ENCODE results near the gene IL1RL1. TPM values are rescaled to one million over a fixed set of nuclear protein-coding genes. Genes with fewer than 3 reads are reported as not detected.

The IL1RL1 gene
- polyA plus RNA-seq, 3 donors from 2014 or later = 0.48 to 1.8 TPM; not detected in 1

DNA sequence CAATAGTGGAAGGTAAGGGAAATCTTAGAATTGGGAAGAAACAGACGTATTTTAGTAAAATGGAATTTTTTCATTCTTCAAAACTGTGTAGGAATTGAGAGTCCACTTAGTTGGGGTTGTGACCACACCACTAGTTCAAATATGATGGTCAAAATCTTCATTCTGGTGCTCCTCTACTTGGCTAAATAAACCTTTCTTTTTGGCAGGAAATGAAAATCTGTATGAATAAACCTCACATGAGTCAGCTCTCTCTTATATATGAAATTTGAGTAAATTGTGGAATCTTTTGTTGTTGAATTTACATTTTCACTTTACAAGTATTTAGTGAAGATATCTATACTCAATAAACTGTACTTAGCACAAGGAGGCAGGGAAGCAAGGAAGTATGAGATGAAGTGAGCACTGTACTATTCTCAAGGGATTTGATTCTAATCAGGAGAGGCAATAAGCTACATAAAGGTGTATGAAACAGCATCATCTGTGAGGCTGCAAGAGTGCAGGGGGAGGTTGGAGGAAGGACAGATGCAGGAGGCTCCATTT, 64.8 kb downstream of the IL1RL1 start:
- H3K36me3 Mint-ChIP-seq = peaks cover 36 to 77% (median 61%) of the 10 kb centered on the region in 3 donors
- H3K4me1 Mint-ChIP-seq = peaks cover 35 to 58% of the 10 kb centered on the region in 2 donors
- no peak overlapping the region for H3K4me3 Mint-ChIP-seq
- no peaks in the 10 kb centered on the region for H3K27me3 Mint-ChIP-seq (ENCODE audit: low read depth in 3 of 3)
- H3K9me3 Mint-ChIP-seq = peaks cover 0 to 2% (median 0%) of the 10 kb centered on the region in 6 donors
- peak overlapping the region in 2 of 6 donors; percentile 18 to 60 for H3K27ac Mint-ChIP-seq
- no peak for DNase-seq

DNA sequence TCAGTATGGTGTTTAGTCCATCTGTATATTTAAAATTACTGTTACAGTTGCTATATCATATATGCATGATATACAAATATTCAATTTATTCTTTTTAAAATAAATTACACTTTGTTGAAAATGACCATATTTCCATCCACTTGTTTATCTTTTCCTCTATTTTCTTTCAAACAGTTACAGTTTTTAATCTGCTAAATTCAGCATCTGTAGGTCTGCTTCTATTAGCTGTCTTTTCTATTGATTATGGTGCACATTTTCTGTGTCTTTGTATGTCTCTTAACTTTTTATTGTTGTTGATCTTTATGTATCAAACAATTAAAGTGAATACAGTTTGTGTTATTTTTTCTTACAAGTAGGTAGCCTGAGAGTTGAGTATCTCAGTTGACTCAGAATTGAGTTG, 72.4 kb downstream of the IL1RL1 start:
- peaks cover 37 to 71% of the 10 kb centered on the region in 2 donors for H3K4me1 Mint-ChIP-seq
- no peak overlapping the region for H3K27ac Mint-ChIP-seq
- peaks cover 68 to 89% (median 72%) of the 10 kb centered on the region in 3 donors for H3K36me3 Mint-ChIP-seq
- peaks cover 9 to 26% (median 16%) of the 10 kb centered on the region in 6 donors for H3K9me3 Mint-ChIP-seq
- H3K4me3 Mint-ChIP-seq = no peak overlapping the region
- peaks cover 0 to 1% (median 0%) of the 10 kb centered on the region in 3 donors for H3K27me3 Mint-ChIP-seq (ENCODE audit: low read depth in 3 of 3)
- DNase-seq = no peak

DNA sequence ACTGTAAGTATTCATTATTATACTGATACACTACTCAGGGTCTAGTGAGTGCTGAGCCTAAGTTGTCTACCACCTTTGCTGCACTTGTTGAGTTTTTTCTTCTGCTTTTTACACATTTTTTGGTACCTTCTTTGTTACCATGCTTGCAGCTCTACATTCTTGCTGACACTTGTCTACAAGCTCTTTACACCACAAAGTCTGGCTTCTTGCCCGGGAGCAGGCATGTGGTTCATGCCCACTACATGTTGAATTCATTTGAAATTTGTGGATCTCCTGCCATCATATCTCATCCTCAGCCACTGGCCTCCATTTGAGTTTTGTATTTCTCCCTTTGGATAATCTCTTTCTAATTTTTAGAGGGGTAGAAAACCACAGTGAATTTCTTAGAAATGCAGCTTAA, 74.2 kb downstream of the IL1RL1 start:
- H3K36me3 Mint-ChIP-seq = peaks cover 65 to 90% (median 72%) of the 10 kb centered on the region in 3 donors

DNA sequence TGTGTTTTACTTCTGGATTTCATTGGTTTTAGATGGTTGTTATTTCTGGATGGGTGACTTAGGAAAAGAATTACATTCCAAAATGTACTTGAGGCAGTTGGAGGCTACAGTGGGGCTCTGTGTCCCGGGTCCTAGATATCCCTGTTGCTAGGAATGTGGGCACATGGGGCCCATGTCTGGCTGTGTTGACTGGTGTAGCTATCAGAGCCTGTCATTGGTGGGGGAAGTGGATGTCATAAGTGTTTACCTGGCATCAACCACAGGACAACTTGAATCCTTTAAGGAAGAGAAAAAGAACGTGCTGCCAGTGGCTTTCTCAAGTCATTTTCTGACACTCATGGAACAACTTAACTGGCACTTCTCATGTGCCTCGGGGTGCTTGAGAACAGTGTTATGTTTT, 74.6 kb downstream of the IL1RL1 start:
- no peak for DNase-seq
- Mint-ChIP-seq H3K36me3 (peaks cover 65 to 85% (median 73%) of the 10 kb centered on the region in 3 donors), H3K9me3 (peaks cover 9 to 26% (median 16%) of the 10 kb centered on the region in 6 donors), H3K27me3 (ENCODE audit: low read depth in 3 of 3) (peaks cover 0 to 1% (median 0%) of the 10 kb centered on the region in 3 donors), H3K4me3 (no peak overlapping the region), H3K4me1 (peaks cover 27 to 66% of the 10 kb centered on the region in 2 donors), H3K27ac (peak overlapping the region in 1 of 6 donors; percentile 51)

More for the DNA sequence above, 74.2 kb downstream of the IL1RL1 start:
- Mint-ChIP-seq H3K27me3 (ENCODE audit: low read depth in 3 of 3) (peaks cover 0 to 1% (median 0%) of the 10 kb centered on the region in 3 donors), H3K9me3 (peaks cover 9 to 26% (median 16%) of the 10 kb centered on the region in 6 donors), H3K4me1 (peaks cover 28 to 69% of the 10 kb centered on the region in 2 donors), H3K27ac (no peak overlapping the region), H3K4me3 (no peak overlapping the region)
- DNase-seq = no peak

DNA sequence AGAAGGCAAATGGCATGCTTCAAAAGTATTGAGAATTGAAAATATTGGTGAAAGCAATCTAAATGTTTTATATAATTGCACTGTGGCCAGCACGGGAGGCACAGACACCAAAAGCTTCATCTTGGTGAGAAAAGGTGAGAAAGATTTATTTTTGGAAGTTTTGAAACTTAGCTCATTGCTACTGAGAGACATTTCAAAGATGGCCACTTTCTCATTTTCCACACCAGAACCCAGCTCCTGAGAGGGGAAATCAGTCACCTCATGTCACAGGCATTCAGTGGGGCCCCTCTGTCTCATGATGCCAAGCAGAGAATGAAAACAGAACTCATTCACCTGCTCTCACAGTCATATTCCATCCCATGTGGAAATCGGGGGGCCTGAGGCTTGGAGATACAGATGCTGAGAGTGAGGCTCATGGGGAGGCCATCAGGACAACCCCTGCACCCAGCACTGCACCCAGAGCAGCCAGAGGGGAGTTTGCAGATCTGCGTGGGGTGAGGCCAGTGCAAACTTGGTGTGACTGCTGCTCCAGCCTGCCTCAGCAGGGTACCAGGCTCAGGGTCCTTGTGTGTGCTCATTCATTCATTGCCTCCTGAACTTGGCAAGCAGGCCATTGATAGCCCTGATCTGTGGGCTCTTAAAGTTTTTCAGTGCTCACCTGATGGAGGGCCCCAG, 75.6 kb downstream of the IL1RL1 start:
- Mint-ChIP-seq H3K27ac (peak overlapping the region in 1 of 6 donors; percentile 32), H3K36me3 (peaks cover 60 to 75% (median 73%) of the 10 kb centered on the region in 3 donors), H3K4me1 (peaks cover 36 to 68% of the 10 kb centered on the region in 2 donors)

DNA sequence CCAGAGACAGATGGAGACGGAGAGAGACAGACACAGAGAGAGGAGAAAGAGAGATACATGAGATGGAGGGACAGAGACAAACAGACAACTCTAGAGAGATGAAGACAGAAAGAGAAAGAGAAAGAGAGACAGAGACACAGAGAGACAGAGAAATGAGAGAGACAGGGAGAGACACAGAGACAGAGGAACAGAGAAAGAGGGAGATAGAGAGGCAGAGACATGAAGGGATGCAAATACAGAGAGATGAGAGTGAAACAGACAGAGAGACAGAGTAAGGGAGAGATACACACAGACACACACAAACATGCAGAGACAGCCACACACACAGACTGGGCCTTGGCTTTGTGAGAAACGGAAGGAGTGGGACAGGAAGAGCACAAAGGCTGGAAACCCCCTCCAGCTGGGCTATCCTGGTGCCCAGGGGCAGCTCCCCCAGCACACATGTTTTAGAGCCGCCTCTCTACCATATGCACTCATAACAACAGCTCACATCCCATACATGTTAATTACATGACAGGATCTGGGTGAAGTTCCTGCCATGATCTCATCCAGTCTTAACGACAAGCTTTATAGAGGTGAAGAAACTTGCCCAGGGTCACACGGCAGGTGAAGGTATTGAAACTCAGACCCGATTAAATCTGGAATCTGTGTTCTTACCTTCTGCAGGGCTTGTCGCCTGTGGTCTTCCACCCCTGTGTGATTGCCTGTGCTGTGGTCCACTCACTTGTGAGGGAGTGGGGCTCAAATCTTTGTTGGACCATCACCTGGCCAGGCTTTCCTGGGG, 76.6 kb downstream of the IL1RL1 start:
- no peak for DNase-seq
- Mint-ChIP-seq H3K4me3 (no peak overlapping the region), H3K27me3 (ENCODE audit: low read depth in 3 of 3) (peaks cover 0 to 1% (median 0%) of the 10 kb centered on the region in 3 donors), H3K27ac (peak overlapping the region in 5 of 6 donors; percentile 4 to 64 (median 18)), H3K4me1 (peaks cover 40 to 70% of the 10 kb centered on the region in 2 donors), H3K9me3 (peaks cover 7 to 24% (median 14%) of the 10 kb centered on the region in 6 donors), H3K36me3 (peaks cover 52 to 67% (median 64%) of the 10 kb centered on the region in 3 donors)

More for the DNA sequence above, 75.6 kb downstream of the IL1RL1 start:
- DNase-seq = no peak
- H3K4me3 Mint-ChIP-seq = no peak overlapping the region
- H3K9me3 Mint-ChIP-seq = peaks cover 9 to 26% (median 16%) of the 10 kb centered on the region in 6 donors
- peaks cover 0 to 1% (median 0%) of the 10 kb centered on the region in 3 donors for H3K27me3 Mint-ChIP-seq (ENCODE audit: low read depth in 3 of 3)

DNA sequence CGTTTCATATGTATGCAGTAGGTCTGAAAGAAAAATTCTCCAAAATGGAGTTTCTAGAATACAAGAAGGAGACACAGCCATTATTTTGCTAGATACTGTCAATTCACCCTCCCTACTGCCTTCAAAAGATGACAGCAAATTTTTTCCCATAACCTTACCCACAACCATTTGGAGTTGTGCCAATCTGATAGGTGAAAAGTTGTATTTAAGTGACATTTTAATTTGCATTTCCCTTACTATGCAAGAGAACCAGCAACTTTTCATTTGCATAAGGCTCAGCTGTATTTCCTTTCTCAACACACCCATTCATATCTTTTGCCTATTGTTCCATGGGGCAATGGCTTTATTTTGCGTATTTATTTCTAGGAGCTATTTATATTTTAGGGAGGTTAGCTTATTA, 80.2 kb downstream of the IL1RL1 start:
- H3K4me3 Mint-ChIP-seq = peak overlapping the region in 3 of 5 donors; percentile 22 to 32 (median 32)
- H3K27ac Mint-ChIP-seq = peak overlapping the region; percentile 13 to 79 (median 28)
- H3K36me3 Mint-ChIP-seq = peaks cover 26 to 55% (median 41%) of the 10 kb centered on the region in 3 donors
- peak; percentile 26 to 44 (median 29) for DNase-seq
- peaks cover 28 to 59% of the 10 kb centered on the region in 2 donors for H3K4me1 Mint-ChIP-seq
- H3K27me3 Mint-ChIP-seq (ENCODE audit: low read depth in 3 of 3) = peaks cover 0 to 4% (median 0%) of the 10 kb centered on the region in 3 donors
- H3K9me3 Mint-ChIP-seq = no peaks in the 10 kb centered on the region

DNA sequence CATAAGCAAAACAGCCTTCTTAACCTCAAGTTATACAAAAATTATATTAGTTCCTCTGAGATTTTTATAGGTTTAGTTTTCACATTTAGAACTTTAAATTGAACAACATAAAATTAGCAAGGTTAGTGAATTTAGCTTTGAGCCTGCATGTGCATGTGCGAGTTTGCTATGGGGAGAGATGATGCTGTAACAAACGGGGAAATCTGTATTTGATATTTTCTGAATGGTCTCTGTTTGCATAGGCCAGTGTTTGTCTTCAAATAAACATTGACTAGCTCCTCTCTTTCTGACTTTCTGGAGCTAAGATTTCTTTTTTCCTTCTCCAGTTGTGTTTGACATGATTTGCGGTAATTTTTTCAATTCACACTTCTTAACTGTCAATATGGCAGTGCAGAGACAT, 80.7 kb downstream of the IL1RL1 start:
- no peak for DNase-seq

DNA sequence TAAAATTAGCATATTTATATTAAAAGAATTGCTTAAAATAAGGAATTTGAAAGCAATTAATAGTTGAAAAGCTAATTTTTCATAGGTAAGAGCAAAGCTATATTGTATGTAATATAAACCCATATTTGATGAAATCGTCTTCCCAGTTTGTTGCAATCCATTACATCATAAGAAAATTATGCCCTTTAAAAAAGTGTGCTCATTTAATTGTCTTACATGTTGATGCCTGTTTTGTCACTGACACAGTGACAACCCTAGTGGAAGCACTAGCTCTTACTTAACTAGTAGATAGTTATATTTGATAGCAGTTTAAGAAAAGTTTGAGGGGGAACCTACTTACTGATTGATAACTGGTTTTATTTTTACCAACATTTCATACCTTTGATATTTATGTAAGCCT, 81.6 kb downstream of the IL1RL1 start:
- Mint-ChIP-seq H3K36me3 (peaks cover 19 to 49% (median 31%) of the 10 kb centered on the region in 3 donors), H3K27me3 (ENCODE audit: low read depth in 3 of 3) (peaks cover 0 to 4% (median 0%) of the 10 kb centered on the region in 3 donors), H3K27ac (peak overlapping the region in 1 of 6 donors; percentile 31), H3K4me3 (no peak overlapping the region), H3K4me1 (peaks cover 25 to 50% of the 10 kb centered on the region in 2 donors), H3K9me3 (no peaks in the 10 kb centered on the region)
- DNase-seq = no peak

More for the DNA sequence above, 80.7 kb downstream of the IL1RL1 start:
- peaks cover 0 to 4% (median 0%) of the 10 kb centered on the region in 3 donors for H3K27me3 Mint-ChIP-seq (ENCODE audit: low read depth in 3 of 3)
- H3K27ac Mint-ChIP-seq = peak overlapping the region in 5 of 6 donors; percentile 4 to 54 (median 26)
- H3K36me3 Mint-ChIP-seq = peaks cover 25 to 58% (median 37%) of the 10 kb centered on the region in 3 donors
- H3K4me1 Mint-ChIP-seq = peaks cover 27 to 54% of the 10 kb centered on the region in 2 donors
- no peaks in the 10 kb centered on the region for H3K9me3 Mint-ChIP-seq
- peak overlapping the region in 2 of 5 donors; percentile 22 to 32 for H3K4me3 Mint-ChIP-seq

DNA sequence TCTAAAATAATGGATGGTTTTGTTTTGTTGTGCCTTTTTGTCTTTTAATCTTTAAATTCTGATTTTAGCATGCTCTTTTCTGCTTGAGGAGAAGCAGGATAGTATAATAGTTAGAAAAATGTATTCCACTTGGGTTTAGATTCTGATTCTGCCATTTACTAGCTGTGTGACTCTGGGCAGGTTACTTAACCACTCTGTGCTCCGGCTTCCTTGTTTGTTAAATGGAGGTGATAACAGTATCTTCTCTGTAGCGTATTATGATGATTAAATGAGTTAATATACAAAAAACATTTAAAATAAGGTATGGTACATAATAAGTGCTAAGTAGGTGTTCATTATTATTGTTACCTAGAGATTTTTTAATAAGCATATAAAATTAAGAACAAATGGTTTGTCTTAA, 84.6 kb downstream of the IL1RL1 start:
- no peaks in the 10 kb centered on the region for H3K9me3 Mint-ChIP-seq
- H3K4me3 Mint-ChIP-seq = no peak overlapping the region
- H3K27ac Mint-ChIP-seq = no peak overlapping the region
- H3K4me1 Mint-ChIP-seq = peaks cover 49 to 62% of the 10 kb centered on the region in 2 donors
- DNase-seq = no peak
- peaks cover 16 to 33% (median 17%) of the 10 kb centered on the region in 3 donors for H3K36me3 Mint-ChIP-seq
- peaks cover 0 to 4% (median 0%) of the 10 kb centered on the region in 3 donors for H3K27me3 Mint-ChIP-seq (ENCODE audit: low read depth in 3 of 3)

DNA sequence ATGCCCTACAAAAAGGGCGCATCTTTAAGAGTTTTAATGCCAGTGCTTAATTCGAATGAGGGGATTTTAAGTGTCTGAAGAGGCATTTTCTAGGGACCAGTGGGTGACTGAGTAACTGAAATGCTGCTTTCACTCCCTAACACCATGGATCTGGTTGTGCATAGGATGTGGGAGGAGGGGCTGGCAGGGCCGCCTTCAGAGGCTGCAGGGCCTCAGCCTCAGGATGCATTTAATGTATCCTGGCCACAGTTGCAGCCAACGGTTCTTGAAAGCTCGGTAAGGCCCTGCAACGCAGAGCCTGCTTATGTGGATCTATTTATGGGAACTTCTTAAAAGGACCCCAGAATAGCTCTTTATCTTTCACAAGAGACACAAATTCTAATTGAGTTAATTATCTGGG, 85.8 kb downstream of the IL1RL1 start:
- peaks cover 0 to 4% (median 0%) of the 10 kb centered on the region in 3 donors for H3K27me3 Mint-ChIP-seq (ENCODE audit: low read depth in 3 of 3)
- no peak for DNase-seq
- no peaks in the 10 kb centered on the region for H3K9me3 Mint-ChIP-seq
- H3K36me3 Mint-ChIP-seq = peaks cover 12 to 33% (median 17%) of the 10 kb centered on the region in 3 donors
- H3K27ac Mint-ChIP-seq = no peak overlapping the region
- H3K4me3 Mint-ChIP-seq = no peak overlapping the region
- H3K4me1 Mint-ChIP-seq = peaks cover 49 to 62% of the 10 kb centered on the region in 2 donors

DNA sequence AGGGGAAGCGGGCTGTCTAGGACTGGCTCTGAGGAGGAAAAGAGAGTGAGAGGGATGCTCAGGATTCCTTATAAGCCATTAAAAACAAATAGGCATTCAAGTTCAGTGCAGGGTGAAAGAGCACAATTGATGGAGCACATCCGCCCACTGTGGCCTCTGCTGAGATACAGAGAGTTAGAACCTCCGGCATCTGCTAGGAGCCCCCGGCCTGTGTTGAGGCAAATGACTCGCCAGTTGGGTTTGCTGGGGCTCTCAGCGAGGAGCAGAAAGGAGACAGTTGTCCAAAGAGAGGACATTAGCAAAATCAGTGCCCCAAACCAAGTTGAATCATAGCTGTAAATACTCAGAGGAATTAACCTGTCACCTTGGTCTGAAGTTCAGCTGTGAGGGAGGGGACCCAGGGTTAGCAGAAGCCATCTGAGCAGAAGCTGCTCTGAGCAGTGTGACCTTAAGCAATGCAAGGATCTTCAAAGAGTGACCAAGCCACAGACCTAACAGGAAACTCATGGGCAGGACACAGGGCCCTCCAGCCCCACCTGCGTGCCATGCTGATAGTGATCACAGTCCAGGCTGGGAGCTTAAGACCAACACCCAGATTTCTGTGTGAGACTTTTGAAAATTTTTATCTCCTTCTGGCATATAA, 88.3 kb downstream of the IL1RL1 start:
- Mint-ChIP-seq H3K27ac (peak overlapping the region; percentile 64 to 86 (median 84)), H3K4me1 (peaks cover 48 to 54% of the 10 kb centered on the region in 2 donors), H3K27me3 (ENCODE audit: low read depth in 3 of 3) (peaks cover 0 to 1% (median 0%) of the 10 kb centered on the region in 3 donors), H3K9me3 (no peaks in the 10 kb centered on the region), H3K4me3 (peak overlapping the region; percentile 3 to 65 (median 55)), H3K36me3 (peaks cover 9 to 23% (median 10%) of the 10 kb centered on the region in 3 donors)
- peak; percentile 48 to 55 (median 52) for DNase-seq

DNA sequence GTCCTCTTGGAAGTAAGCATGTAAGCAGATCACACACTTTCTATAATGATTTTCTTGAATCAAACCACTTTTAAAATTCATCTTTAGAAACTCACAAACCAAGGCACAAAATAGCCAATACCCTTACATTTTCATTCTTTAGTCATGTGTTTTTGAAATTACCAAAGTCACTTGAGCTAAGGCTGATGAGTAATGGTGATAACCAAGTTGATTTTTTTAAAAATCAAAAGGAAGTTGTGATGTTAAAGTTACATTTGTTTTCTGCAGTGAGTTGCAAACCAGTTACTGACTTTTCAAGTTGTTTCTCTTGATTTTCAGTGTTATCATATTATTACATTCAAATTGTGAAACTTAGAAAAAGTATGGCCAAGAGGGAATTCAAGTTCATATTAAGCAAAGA, 90.1 kb downstream of the IL1RL1 start:
- Mint-ChIP-seq H3K27ac (peak overlapping the region in 5 of 6 donors; percentile 1 to 84 (median 64)), H3K4me1 (peaks cover 48 to 54% of the 10 kb centered on the region in 2 donors), H3K9me3 (no peaks in the 10 kb centered on the region), H3K36me3 (peaks cover 3 to 10% (median 9%) of the 10 kb centered on the region in 3 donors), H3K4me3 (peak overlapping the region in 2 of 5 donors; percentile 44 to 62), H3K27me3 (ENCODE audit: low read depth in 3 of 3) (no peaks in the 10 kb centered on the region)
- no peak for DNase-seq

Measured in immature natural killer cell (primary cell).